Measurements from ENCODE around the gene RPL7A. TPM values are rescaled to one million over a fixed set of nuclear protein-coding genes. Genes with fewer than 3 reads are reported as not detected.
A peak's percentile ranks its signal among the peaks of the same experiment; 100 is the strongest.

The RPL7A gene
- total RNA-seq, 1 donor from 2014 or later = 1,477 TPM

DNA sequence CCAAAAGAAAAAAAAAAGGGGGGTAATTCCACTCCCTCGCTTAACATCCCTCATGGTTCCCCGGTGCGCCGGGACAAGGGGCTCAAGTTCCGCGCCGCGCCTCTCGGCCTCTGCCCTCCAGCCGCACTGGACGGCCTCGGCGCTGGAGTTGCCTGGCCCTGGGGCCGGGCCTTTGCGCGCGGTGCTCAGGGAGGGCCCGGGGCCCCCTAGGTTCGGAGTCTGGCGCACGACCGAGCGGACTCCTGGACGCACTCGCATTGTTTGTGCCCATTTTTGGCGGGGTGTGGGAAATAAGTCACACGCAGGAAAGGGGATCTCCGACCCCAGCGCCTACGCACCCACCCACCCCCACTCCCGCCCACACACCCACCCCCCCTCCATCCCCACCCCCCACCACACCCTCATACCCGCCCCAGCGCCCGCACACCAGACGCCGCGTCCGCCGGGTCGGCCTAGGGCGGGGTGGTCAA lies 468 bp upstream of the RPL7A start:
- DNase-seq (ENCODE audit: low spot score) = no peak

DNA sequence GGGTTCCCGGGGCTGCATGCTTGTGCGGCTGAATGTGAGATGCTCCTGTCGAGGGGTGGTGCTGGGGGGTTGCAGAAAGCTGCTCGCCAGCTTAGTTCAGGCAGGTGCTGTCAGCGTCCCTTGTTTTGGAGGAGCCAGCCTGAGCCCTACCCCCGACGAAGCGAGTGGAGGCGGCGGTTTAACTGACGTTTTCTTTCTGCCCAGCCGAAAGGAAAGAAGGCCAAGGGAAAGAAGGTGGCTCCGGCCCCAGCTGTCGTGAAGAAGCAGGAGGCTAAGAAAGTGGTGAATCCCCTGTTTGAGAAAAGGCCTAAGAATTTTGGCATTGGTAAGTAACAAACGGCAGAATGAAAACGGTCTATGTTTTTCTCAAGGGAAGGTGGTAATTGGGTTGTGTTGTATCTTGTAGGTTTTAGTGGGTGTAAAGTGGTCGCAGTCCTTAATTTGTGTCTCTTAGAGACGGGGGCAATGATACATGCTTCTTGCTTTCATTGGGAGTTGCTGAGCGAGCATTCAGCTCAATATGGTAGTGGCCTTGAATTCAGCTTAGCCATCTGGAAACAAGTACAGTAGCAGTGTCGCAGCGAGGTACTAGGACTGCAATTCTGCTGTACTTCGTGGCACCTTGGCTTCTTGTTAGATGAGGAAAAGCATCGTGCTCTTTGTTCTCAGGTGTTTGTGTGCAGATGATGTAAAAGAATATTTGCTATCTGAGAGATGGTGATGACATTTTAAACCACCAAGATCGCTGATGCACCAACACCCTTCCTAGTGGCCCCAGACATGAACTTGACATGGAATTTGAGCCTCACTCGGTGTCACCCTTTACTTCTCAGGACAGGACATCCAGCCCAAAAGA lies 928 bp downstream of the RPL7A start:
- DNase-seq (ENCODE audit: low spot score) = no peak

DNA sequence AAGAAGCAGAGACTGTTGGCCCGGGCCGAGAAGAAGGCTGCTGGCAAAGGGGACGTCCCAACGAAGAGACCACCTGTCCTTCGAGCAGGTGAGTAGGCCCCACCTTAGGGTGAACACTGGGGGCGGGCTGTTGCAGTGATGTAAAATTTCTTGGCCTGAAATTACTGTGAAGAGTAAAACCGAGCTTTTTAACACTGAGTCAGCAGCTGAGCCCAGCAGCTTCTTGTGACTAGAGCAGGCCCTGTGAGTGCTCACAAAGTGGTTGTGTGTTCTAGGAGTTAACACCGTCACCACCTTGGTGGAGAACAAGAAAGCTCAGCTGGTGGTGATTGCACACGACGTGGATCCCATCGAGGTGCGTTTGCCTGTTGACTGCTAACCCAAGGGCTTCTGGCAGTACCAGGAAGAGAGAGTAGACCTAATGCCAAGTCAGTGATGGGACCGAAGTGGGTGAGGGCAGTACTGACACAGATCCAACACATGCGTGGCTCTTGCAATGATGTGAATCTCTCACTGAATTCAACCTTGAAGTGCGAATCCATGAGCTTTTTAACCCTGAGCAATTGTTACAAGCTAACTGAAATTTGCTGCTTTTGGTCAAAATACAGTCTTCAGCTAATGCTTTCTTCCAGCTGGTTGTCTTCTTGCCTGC lies 2.1 kb downstream of the RPL7A start:
- no peak for DNase-seq (ENCODE audit: low spot score)

DNA sequence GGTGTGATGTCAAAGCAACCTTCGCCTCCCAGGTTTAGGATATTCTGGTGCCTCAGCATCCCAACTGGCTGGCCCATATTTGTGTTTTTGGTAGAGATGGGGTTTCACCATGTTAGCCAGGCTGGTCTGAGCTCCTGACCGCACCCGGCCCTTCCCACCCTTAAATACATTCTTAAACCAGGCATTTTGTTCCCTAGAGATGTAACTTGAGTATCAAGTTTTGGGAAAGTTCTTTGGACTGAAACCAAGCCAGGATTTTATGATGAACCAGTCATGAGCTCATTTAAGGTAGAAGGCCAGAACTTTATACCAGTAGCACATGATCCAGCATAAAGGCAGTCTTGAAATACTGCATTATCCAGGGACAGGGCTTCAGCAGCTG lies 3.5 kb downstream of the RPL7A start:
- no peak for DNase-seq (ENCODE audit: low spot score)

DNA sequence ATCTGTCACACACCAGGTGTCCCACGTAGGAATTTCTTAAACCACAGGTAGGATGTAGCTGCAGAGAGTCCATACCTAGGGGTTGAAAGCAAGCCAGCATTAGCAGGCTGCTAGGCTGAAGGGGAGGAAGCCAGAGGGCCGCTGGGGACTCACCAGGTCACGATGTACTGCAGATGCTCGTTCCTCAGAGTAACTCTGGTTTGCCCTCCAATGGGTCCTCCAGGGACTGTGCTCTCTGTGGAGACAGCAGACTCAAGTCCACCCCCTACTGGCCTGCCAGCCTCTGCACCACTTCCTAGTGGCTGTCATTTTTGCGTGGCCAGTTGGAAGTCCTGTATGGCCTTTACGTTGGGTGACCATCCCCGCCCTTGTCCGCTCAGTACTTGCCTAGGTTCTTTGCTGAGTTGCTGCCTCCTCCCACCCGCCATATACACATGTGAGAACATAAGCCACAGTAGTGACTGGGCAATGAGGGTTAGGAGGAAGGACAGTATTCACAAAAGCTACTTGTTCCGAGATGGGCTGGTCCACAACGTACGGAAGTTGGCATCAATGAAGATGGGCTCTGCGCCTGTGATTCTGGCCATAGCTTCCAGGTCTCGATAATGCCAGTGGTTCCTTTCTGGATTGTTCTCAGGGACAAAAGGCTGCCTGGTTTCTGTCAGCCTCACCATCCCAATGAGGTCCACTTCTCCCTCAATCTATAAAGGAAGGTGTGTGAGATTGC lies 4.1 kb downstream of the RPL7A start:
- DNase-seq (ENCODE audit: low spot score) = peak; percentile 39

DNA sequence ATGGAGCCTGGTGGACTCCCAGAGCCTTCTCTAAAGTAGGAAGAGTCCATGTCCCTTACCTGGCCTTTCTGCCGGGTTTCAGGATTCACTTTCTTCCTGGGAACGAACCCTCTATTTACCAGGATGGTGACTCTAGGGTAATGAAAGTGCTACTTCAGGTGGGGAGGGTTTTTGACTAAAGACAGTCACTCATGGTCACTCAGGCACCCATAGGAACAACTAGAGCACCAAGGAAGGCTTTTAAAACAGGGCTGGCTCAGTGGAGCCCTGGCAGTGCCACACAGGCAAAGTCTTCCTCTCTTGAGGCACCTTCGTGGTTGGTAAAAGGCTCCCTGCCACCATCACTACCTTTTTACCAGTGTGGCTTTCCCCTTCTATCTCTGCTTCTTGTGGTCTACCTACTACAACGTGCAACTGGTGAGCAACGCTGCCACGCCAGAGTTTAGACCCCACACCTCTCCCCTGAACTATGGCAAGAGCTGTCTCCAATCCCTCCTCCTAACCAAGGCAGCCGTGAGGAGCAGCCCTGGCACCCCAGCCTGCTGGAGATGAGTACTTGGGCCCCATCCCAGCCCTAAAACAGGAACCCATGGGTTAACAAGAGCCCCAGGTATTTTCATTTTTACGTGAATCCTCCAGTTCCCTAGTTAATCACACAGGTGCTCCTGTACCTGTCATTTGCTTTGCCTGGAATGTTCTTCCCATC lies 4.8 kb downstream of the RPL7A start:
- no peak for DNase-seq (ENCODE audit: low spot score)

DNA sequence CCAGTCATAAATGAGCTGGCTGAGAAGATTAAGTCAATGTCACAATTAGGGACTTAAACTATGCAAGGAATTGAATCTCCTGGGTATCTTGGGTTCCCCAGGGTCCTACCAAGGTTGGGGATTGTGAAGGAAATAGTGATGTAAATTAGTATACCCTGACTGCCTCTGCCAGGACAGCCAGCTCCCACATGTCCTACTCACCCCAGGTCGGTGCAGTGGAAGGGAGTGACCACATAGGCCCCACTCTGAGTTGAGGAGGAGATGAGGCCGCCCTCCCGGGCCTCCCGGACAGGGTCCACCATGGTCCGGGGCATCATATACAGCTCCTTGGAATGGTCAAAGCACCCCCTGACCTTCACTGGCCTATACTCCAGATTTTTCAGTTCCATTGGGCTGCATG lies 5.5 kb downstream of the RPL7A start:
- no peak for DNase-seq (ENCODE audit: low spot score)

DNA sequence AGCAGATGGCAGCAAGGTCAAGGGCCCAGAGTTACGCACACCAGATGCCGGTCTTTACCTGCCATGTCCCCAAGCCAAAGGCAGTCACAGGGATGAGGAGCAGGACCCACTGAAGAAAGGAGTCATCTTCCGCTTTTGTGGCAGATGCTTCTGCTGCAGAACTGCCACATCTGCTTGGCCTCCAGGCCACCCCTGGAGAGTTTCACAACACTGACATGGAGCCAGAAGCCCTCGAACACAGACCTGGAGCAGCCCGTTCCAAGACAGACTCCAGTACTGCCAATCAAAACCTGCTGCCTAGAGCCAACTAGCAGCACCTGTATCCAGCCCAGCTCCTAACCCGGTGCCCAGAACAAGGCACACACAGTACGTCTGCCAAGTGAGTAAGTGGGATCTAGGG lies 6.7 kb downstream of the RPL7A start:
- no peak for DNase-seq (ENCODE audit: low spot score)

DNA sequence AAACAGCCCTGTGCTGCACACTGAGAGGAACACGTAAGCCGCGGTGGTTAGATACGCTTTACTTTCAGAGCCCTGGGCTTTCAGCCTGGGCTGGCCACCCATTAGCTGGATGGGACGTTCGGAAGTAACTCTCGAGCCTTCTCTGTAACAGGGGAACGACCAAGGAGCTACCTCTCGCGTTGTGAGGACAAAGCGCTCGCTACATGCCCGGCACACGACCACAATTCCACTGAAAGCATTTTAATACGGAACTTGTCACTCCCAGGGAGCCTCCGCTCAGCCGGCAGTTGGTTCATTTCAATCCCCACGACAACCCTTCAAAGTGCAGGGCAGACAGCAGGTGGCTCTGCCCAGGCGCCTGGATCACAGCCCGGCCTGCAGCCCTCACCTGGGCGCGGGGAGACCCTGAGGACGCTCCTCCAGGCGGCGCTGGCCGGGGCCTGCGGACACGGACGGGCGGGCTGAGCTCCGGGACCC lies 7.9 kb downstream of the RPL7A start:
- DNase-seq (ENCODE audit: low spot score) = no peak

DNA sequence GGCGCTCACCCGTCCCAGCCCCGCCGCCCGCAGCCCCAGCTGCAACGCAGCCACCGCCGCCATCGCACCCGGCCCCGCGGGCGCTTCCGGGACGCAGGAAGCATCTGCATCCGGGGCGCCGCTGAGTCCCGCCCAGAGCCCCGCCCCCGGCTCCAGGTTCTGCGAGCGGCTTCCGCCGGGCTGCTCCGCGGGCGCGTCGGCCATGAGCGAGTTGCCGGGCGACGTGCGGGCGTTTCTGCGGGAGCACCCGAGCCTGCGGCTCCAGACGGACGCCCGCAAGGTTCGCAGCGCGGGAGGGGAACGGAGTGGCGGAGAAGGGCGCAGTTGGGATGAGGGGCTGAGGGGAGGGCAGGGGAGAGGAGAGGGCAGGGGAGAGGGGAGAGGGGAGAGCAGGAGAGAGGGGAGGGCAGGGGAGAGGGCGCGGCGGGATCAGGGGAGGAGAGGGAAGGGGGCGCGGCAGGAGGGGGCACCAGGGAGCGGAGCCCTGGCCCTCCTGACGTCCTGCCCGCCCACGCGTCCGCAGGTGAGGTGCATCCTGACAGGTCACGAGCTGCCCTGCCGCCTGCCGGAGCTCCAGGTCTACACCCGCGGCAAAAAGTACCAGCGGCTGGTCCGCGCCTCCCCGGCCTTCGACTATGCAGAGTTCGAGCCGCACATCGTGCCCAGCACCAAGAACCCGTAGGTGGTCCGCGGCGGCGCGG lies 8.5 kb downstream of the RPL7A start, which contains the start of the genes SURF1 and SURF2:
Gene SURF1, minus strand, starts transcription at position 97 of the 701 bp plus-strand sequence. Its CDS starts 34 bp downstream, at position 63.
Gene SURF2, plus strand, starts transcription at position 160 of the 701 bp plus-strand sequence. Its CDS starts 43 bp downstream, at position 203.
- peak; percentile 89 for DNase-seq (ENCODE audit: low spot score)

DNA sequence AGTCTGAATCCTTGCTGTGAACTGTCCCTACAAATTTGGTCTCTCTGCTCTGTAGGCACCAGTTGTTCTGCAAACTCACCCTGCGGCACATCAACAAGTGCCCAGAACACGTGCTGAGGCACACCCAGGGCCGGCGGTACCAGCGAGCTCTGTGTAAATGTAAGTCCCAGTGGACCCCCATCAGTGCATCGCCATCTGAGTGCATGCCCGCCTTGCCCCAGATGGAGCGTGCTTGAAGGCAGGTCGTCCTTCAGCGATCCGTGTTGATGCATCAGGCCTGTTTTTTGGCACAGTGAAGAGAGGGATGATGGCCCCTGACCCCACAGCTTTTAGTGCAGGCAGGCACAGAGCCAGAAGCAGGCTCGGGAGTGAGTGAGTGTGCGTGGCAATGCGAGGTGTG lies 9.6 kb downstream of the RPL7A start:
- no peak for DNase-seq (ENCODE audit: low spot score)

DNA sequence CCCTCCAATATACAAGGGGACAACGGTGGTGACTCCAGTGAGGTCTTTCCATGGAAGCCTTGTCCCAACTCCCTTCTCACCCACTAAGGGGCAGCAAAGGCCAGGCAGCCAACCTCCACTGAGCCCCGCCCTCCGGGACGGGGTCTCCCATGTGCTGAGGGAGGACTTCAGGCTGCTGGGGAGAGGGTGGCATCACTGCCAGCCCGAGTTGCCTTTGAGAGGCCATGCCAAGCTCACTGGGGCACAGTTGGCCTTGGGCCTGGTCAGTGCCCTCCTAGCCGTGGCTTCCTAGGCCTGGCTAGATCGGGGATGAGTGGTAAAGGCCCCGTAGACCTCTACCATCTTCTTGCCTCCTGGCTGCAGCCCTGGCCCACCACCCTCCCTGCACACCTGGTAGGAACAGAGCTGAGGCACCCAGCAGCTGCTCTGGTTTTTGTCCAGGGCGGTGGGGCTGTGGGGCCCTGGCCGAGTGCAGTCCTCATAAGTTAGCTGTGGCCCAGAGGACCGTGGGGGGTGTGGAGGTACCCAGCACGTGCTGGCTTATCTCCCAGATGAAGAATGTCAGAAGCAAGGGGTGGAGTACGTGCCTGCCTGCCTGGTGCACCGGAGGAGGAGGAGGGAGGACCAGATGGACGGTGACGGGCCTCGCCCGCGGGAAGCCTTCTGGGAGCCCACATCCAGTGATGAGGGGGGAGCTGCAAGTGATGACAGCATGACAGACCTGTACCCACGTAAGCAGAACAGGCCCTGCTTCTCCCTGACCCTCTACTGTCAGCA lies 11.6 kb downstream of the RPL7A start:
- no peak for DNase-seq (ENCODE audit: low spot score)

DNA sequence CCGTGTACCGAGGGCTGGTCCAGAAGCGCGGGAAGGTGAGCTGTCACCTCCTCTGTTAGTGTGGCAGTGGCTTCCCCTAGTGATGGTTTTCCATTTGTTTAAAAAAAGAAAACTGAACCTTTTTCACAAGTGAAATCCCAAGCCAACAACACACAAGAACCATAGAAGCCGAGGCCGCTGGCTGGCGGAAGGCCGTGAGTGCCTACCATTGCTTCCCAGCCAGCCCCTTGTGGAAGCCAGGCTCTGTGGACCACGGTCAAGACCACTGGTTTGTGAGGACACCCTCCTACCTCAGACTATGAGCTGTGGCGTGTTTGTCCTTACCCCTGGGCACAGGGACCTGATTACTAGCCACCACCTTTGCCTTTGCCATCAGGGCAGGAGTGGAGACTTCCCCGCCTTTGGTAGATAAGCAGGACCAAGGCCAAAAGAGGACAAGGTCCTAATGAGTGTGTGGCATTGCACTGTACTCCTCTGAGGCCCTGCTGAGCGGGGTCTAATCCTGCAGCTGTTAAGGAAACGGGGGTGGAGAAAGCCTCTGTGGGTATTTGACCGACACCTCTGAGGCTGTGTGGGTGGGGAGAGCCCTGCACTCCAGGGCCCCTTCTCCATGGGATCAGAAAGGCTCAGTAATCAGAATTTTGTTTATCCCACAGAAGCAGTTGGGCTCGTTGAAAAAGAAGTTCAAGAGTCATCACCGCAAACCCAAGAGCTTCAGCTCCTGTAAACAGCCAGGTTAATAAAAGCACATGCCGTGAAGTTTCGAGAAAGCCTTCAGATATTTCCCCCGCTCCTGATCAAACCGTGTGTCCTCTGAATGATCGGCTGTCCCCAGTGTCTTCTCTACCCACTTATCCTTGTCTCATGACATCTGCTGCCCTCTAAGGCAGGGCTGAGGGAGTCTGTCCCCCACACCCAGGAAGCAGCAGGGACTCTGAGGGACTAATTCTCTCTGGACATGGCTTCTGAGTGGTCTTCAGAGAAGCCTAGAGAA lies 12.7 kb downstream of the RPL7A start:
- no peak for DNase-seq (ENCODE audit: low spot score)

DNA sequence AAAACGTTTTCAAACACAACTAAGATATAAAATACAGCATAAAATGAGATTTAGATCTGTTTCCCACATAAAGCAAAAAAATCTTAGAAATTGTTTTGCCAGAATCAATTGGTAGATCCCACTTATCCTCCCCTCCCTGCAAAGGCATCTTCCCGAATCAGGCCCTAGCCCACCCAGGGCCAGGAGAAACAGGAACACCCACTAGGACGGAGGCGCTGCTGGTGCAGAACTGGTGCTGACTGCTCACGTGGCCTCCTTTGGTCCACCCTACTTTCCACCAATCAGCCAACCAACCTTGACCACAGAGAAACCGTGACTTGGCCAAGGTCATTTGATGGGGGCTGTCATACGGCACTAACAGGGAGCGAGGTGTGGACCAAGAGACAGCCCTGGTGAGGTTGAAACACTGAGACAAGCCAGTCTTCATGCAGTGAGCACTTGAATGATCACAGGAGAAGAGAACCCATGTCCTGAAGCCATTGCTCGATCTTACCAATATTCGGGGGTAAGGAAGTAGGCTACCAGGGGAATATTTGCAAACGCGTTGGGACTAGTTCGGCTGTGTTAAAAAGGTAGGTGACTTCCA lies 13.6 kb downstream of the RPL7A start:
- no peak for DNase-seq (ENCODE audit: low spot score)

DNA sequence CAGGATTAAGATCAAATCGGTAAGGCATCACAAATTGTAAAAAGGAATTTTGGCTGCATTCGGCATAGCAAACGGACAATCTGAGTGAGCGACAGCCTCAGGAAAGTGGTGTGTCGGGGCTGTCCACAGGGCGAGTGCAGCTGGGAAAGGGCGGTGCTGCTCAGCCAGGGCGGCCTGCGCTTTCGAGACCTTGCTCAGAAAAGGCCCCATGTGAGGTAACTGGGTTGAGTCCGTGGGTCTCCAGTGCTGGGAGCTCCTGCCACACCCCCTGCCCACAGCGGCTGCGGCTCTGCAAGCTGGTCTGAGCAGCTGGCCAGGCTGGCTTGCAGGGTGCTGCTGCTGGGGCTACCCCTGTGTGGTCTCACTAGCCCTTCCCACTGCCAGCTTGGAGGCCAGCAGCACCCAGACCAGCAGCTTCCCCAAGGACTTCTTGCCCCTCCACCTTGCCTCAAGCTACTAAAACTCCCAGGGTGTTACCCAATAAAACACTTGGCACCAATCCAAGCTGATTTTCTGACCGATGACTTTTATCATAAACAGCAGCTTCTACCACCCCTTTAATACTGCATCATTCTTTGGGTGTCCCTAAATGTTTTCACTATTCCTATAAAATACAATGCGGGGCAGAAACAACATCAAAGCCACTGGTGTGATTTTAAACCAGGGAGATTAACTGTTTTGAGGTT lies 14.5 kb downstream of the RPL7A start:
- DNase-seq (ENCODE audit: low spot score) = no peak

DNA sequence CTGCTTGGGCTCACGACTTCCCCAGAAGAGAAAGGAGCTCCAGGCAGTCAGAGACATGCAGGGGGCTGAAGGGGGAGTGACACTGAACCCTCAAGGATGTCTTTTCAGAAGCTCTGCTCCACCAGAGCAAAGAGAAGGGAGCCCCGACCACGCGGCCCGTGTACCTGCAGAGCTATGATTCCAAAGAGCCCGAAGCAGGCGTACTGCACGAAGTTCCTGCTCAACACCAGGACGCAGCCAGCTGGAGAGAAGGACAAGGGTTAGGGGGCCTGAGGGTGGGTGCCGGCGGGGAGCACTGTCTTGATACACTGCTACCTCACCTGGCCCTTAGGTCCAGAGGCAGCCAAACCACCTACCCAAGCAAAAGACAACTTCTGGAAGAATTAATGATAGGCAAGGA lies 18.4 kb downstream of the RPL7A start:
- no peak for DNase-seq (ENCODE audit: low spot score)

DNA sequence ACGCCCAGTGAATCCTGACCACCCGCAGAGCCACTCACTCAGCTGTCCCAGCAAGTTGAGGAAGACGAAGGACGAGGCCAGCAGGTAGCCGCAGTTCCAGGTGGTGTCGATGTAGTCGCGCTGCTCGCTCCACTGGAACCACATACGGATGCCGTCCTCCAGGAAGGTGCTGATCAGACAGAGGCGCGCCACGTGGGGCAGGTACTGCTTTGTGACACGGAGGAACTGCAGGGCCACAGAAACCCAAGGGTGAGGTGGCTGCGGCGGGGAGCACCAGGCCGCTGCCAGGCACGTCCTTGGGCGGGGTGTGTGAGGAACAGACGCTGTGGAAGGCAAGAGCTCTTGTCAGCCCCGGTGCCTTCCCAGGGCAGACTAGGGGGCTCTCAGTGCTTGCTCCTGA lies 19.2 kb downstream of the RPL7A start:
- DNase-seq (ENCODE audit: low spot score) = no peak

DNA sequence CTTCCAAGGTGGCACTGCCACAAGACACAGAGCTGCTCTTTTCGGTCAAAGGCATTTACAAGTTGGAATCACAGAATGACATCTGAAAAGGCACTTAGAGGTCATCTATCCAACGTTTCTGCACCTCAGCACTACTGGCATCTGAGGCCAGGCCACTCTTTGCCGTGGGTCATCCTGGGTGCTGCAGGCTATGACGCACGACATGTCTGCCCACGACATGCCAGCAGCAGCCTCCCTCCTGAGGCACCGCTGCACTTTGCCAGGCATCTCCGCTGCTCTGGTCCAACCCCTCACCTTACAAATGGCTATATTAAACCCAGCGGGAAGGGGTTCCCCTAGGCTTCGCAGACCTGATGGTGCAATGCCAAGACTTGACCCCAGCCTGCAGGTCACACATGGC lies 19.8 kb downstream of the RPL7A start:
- DNase-seq (ENCODE audit: low spot score) = no peak

Measured in mucosa of gallbladder (tissue), 1 donor.